IMR-90 (cell line): Measurements from ENCODE around the gene ANAPC1.

Experiments used
- CHD1 ChIP-seq: IDR thresholded peaks from 2 replicates; pipeline ENCODE4 v1.6.1; 2012; ENCODE audit warnings: low read depth, low read length, improper control_type of control experiment
- CTCF ChIP-seq: conservative IDR thresholded peaks from 2 replicates; pipeline ENCODE4 v1.5.1; 2012; ENCODE audit warnings: mild to moderate bottlenecking, low read depth, low read length, improper control_type of control experiment
- POLR2A ChIP-seq: IDR thresholded peaks from 2 replicates; pipeline ENCODE4 v1.6.1; 2012; ENCODE audit warnings: mild to moderate bottlenecking, low read depth, low read length
- USF2 ChIP-seq: fragments of 150-350 bp; IDR thresholded peaks from 2 replicates; pipeline ENCODE4 v1.6.1; 2017; ENCODE audit warnings: mild to moderate bottlenecking, antibody characterized with exemption, low read length, low read depth

GRCh38 chr2:111923276-111923804 is 39.3 kb upstream of the ANAPC1 start:
- no peak for TF ChIP-seq CTCF
- no peak for TF ChIP-seq POLR2A
- no peak for TF ChIP-seq USF2
- TF ChIP-seq CHD1: no peak
